K562 (cell line): ENCODE data around the gene VASH2. TPM values are rescaled to one million over a fixed set of nuclear protein-coding genes. Genes with fewer than 3 reads are reported as not detected.

Experiments used
- AFF4 ChIP-seq: sonication (generic); formaldehyde crosslinking; IDR thresholded peaks from 2 replicates; pipeline ENCODE4 v1.8.0; 2023; ENCODE audit warnings: mild to moderate bottlenecking, missing genetic modification reagents
- ARID4B ChIP-seq: sonication (generic); formaldehyde crosslinking; IDR thresholded peaks from 2 replicates; pipeline ENCODE4 v1.8.0; 2022; ENCODE audit warnings: mild to moderate bottlenecking, missing genetic modification reagents
- HDGF ChIP-seq: fragments of 450-650 bp; IDR thresholded peaks from 2 replicates; pipeline ENCODE4 v1.6.1; 2016
- MLX ChIP-seq, 2 experiments: fragments of 450-650 bp in 1 of 2; sonication (generic) in 1 of 2; formaldehyde crosslinking; conservative IDR thresholded peaks; 2 replicates each; pipeline versions ENCODE4 v1.4.0 to v1.8.1; 2020 to 2022; ENCODE audit warnings: mild to moderate bottlenecking in 1 of 2, missing genetic modification reagents in 1 of 2
- ZBTB2 ChIP-seq: fragments of 450-650 bp; IDR thresholded peaks from 2 replicates; pipeline ENCODE4 v1.6.1; 2016; ENCODE audit warnings: antibody characterized with exemption
- ZBTB9 ChIP-seq: fragments of 450-650 bp; formaldehyde crosslinking; IDR thresholded peaks from 2 replicates; pipeline ENCODE4 v1.4.0; 2020; ENCODE audit warnings: mild to moderate bottlenecking, moderate library complexity
- polyA plus RNA-seq, 8 experiments: library from polyadenylated mRNA; depleted of rRNA in 4 of 8; stranded (reverse) in 5 of 8; unstranded in 3 of 8; fragments of >200 nt; fragmentation: Nextera tagmentation in 2 of 8; fragmentation: Illumina TruSeq in 1 of 8; extraction: Ambion mirVana in 2 of 8; extraction: Trizol in 1 of 8; gene quantifications; 2 replicates each; pipeline versions ENCODE4 v1.2.1 to v1.2.3, GENCODE V29; 2011 to 2014; ENCODE audit warnings: inconsistent platforms in 1 of 8, missing spikeins in 1 of 8
- total RNA-seq, 7 experiments: library from RNA; depleted of rRNA in 6 of 7; stranded (reverse); fragments of >200 nt in 6 of 7; fragmentation: Illumina TruSeq in 2 of 7; extraction: Trizol in 2 of 7; gene quantifications; 2 replicates each; pipeline versions ENCODE4 v1.2.1 to v1.2.3, GENCODE V29; 2011 to 2021; ENCODE audit warnings: low replicate concordance in 1 of 7

VASH2 gene
- total and polyA plus RNA-seq, 9 of the 15 experiments (the other 6 are each of a cell fraction or from before 2014, with no cell fraction given): 0.04 to 0.40 (median 0.10) TPM; not detected in 1

GRCh38 chr1:213008564-213008963, 58.2 kb downstream of the VASH2 start (continued):
- TF ChIP-seq ZBTB9 (no peak), ZBTB2 (no peak), ARID4B (CRISPR knock-in tag) (no peak), AFF4 (CRISPR knock-in tag) (no peak), HDGF (no peak), MLX (CRISPR knock-in tag; conservative IDR thresholded peaks at IDR 0.05) (no peak)
